ENCODE measurements around the gene CNGB1. TPM values are rescaled to one million over a fixed set of nuclear protein-coding genes. Genes with fewer than 3 reads are reported as not detected.

Gene CNGB1
- polyA plus RNA-seq, 1 experiment, result not detected

DNA sequence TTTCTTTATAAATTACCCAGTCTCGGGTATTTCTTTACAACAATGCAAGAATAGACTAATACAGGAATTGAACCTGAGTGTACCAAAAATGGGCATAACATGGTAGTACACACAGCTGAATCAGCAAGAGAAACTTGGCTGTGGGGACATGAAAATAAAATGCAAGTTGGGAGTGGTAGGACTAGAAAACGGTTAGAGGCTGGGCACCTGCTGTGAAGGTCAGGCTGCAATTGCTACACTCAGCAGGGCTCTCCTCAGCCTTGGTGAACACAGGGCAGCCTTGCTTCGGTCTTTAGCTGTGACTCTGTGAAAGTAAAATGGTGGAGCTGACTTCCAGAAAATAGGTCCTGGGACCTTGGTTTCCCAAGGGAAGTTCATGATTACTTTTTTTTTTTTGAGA, 45.6 kb downstream of the CNGB1 start:
- no peak for TF ChIP-seq CTCF (IDR thresholded peaks at IDR 0.05; ENCODE audit: insufficient read depth, low read depth, low read length)
- Histone ChIP-seq H3K4me3 (ENCODE audit: low read depth, low read length) (no peak overlapping the region), H3K36me3 (ENCODE audit: control insufficient read depth, insufficient read depth, low read length) (no peaks in the 10 kb centered on the region), H3K27me3 (ENCODE audit: control insufficient read depth, insufficient read depth, low read length) (peaks cover 1% of the 10 kb centered on the region)
- DNase-seq (ENCODE audit: low read depth), result no peak
- ChIA-PET CTCF (interaction anchor here (2.9 kb wide), 1 partner anchor 19 kb away, joined by 16 read pairs; no protein-coding TSS in a partner anchor), POLR2A (no interaction called here)

- Histone ChIP-seq H3K4me3 (ENCODE audit: low read depth, low read length) (no peak overlapping the region), H3K27me3 (ENCODE audit: control insufficient read depth, insufficient read depth, low read length) (peaks cover 1% of the 10 kb centered on the region), H3K36me3 (ENCODE audit: control insufficient read depth, insufficient read depth, low read length) (no peaks in the 10 kb centered on the region)
- ChIA-PET POLR2A (interaction anchor here (0.7 kb wide), 1 partner anchor 87 kb away, joined by 3 read pairs; no protein-coding TSS in a partner anchor), CTCF (interaction anchor here (2.9 kb wide), 1 partner anchor 18 kb away, joined by 16 read pairs; no protein-coding TSS in a partner anchor)
- TF ChIP-seq CTCF (IDR thresholded peaks at IDR 0.05; ENCODE audit: insufficient read depth, low read depth, low read length), result no peak
- DNase-seq (ENCODE audit: low read depth), result no peak
Observed at GRCh38 chr16:57924514-57924913, 46.4 kb downstream of the CNGB1 start.

DNA sequence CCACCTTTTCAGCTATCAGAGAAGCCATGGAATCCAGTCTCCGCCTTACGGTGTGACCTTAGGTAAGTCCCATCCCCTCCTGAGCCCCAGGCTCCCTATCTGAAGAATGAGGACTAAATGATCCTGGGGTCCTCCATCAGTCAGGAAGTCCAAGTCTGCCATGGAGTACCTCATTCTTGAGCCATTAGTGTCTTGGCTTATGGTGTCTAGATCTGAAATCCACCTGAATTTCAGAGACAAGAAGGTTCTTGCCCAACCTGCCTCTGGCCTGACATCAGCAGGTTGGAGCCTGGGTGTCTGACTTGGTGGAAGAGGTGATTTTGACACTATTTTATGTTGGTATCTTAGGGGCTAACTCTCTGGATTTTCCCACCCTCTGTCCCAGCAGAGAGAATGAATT, 47.1 kb downstream of the CNGB1 start:
- TF ChIP-seq CTCF (IDR thresholded peaks at IDR 0.05; ENCODE audit: insufficient read depth, low read depth, low read length), result no peak
- CTCF ChIA-PET, result no interaction called here
- DNase-seq (ENCODE audit: low read depth), result no peak
- H3K4me3 ChIP-seq (ENCODE audit: low read depth, low read length), result no peak overlapping the region
- POLR2A ChIA-PET, result no interaction called here
- H3K36me3 ChIP-seq (ENCODE audit: control insufficient read depth, insufficient read depth, low read length), result no peaks in the 10 kb centered on the region
- peaks cover 1% of the 10 kb centered on the region for H3K27me3 ChIP-seq (ENCODE audit: control insufficient read depth, insufficient read depth, low read length)

GRCh38 chr16:57923418-57923817, 47.5 kb downstream of the CNGB1 start:
- CTCF ChIA-PET, result no interaction called here
- TF ChIP-seq CTCF (IDR thresholded peaks at IDR 0.05; ENCODE audit: insufficient read depth, low read depth, low read length), result no peak

DNA sequence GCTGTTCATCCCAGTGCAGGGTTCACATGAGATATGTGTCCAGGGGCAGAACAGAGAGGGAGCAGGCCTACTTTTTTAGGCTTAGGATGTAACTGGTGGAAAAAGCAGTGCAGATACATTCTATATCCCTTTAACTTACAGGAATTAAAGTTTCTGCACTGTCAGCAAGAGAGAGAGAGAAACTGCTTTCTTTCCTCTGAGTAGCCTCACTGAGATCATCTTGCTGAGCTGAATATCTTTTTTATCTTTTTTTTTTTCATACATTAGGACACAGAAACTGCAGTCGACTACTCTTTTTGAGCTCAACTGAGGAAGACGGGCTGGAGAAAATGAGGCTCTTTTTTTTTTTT, 50.1 kb downstream of the CNGB1 start:
- ChIA-PET POLR2A (interaction anchor here (0.6 kb wide), 1 partner anchor 109 kb away, joined by 5 read pairs; no protein-coding TSS in a partner anchor), CTCF (interaction anchor here (1.2 to 2.3 kb wide), 2 partner anchors 14 to 22 kb away, joined by 4 to 13 read pairs; no protein-coding TSS in a partner anchor)
- Histone ChIP-seq H3K4me3 (ENCODE audit: low read depth, low read length) (no peak overlapping the region), H3K36me3 (ENCODE audit: control insufficient read depth, insufficient read depth, low read length) (no peaks in the 10 kb centered on the region), H3K27me3 (ENCODE audit: control insufficient read depth, insufficient read depth, low read length) (no peaks in the 10 kb centered on the region; the same call in 1 of the 2 replicates)
- no peak for DNase-seq (ENCODE audit: low read depth)
- no peak for TF ChIP-seq CTCF (IDR thresholded peaks at IDR 0.05; ENCODE audit: insufficient read depth, low read depth, low read length)

More at GRCh38 chr16:57923418-57923817, 47.5 kb downstream of the CNGB1 start:
- POLR2A ChIA-PET, result no interaction called here
- Histone ChIP-seq H3K27me3 (ENCODE audit: control insufficient read depth, insufficient read depth, low read length) (peaks cover 1% of the 10 kb centered on the region), H3K36me3 (ENCODE audit: control insufficient read depth, insufficient read depth, low read length) (no peaks in the 10 kb centered on the region), H3K4me3 (ENCODE audit: low read depth, low read length) (no peak overlapping the region)
- DNase-seq (ENCODE audit: low read depth), result no peak
